G401 (cell line): Measurements from ENCODE around the gene ANXA2R. TPM values are rescaled to one million over a fixed set of nuclear protein-coding genes. Genes with fewer than 3 reads are reported as not detected.
"Not testable (repeated sequence)": the region's sequence is repeated elsewhere in the genome, so short reads cannot be mapped to it uniquely, and the experiment has no call there.

ENCODE experiments used
- DNase-seq: peaks from one replicate; pipeline ENCODE4 v3.0.0-alpha.2; 2015; ENCODE audit warnings: low spot score
- in situ Hi-C: cut with HindIII; loops from 2 replicates; pipeline ENCODE4 v1.10.0; 2016; ENCODE audit warnings: low sequenced_read_pairs, mixed read lengths
- total RNA-seq: library from RNA; depleted of rRNA; stranded (reverse); fragments of >200 nt; shearing (Covaris generic); gene quantifications from 2 replicates; pipeline ENCODE4 v1.2.3, GENCODE V29; 2014

The ANXA2R gene
- total RNA-seq, 1 experiment from 2014 or later = 1.3 TPM

- peak; percentile 8 for DNase-seq
- in situ Hi-C loops = no loop called here
Measured at GRCh38 chr5:43063721-43064171, 23.6 kb upstream of the ANXA2R start.

- in situ Hi-C loops = no loop called here
- DNase-seq = no peak
Measured at GRCh38 chr5:43061352-43062075, 21.4 kb upstream of the ANXA2R start.

GRCh38 chr5:43060020-43060419 is 19.9 kb upstream of the ANXA2R start:
- DNase-seq, in situ Hi-C loops: not testable (repeated sequence)

GRCh38 chr5:43055098-43055497 is 15.0 kb upstream of the ANXA2R start:
- in situ Hi-C loops, DNase-seq: not testable (repeated sequence)

- in situ Hi-C loops = no loop called here
- DNase-seq = no peak
Measured at GRCh38 chr5:43051684-43052083, 11.6 kb upstream of the ANXA2R start.

GRCh38 chr5:43050384-43050783 is 10.3 kb upstream of the ANXA2R start:
- in situ Hi-C loops = no loop called here
- no peak for DNase-seq

GRCh38 chr5:43049236-43049635 is 9.1 kb upstream of the ANXA2R start:
- DNase-seq = no peak
- in situ Hi-C loops = no loop called here

GRCh38 chr5:43046474-43046873 is 6.4 kb upstream of the ANXA2R start:
- in situ Hi-C loops = no loop called here
- DNase-seq = no peak

- no peak for DNase-seq
- in situ Hi-C loops = no loop called here
Measured at GRCh38 chr5:43045236-43045635, 5.1 kb upstream of the ANXA2R start.

- in situ Hi-C loops = no loop called here
- DNase-seq = no peak
Measured at GRCh38 chr5:43044181-43044914, 4.2 kb upstream of the ANXA2R start.

GRCh38 chr5:43043400-43043756 is 3.3 kb upstream of the ANXA2R start:
- DNase-seq = no peak
- in situ Hi-C loops = no loop called here

- DNase-seq = peak; percentile 43
- in situ Hi-C loops = no loop called here
Measured at GRCh38 chr5:43042626-43043399, 2.7 kb upstream of the ANXA2R start.

- DNase-seq = peak; percentile 46
- in situ Hi-C loops = no loop called here
Measured at GRCh38 chr5:43042176-43042625, 2.1 kb upstream of the ANXA2R start.

GRCh38 chr5:43041669-43042175 is 1.6 kb upstream of the ANXA2R start:
- peak; percentile 44 for DNase-seq
- in situ Hi-C loops = no loop called here

GRCh38 chr5:43041110-43041668 is 1.1 kb upstream of the ANXA2R start:
- in situ Hi-C loops = no loop called here
- DNase-seq = no peak

- in situ Hi-C loops = no loop called here
- DNase-seq = peak; percentile 44
Measured at GRCh38 chr5:43039471-43040286, 440 bp downstream of the ANXA2R start.

GRCh38 chr5:43039152-43039470 is 1.0 kb downstream of the ANXA2R start:
- in situ Hi-C loops = no loop called here
- no peak for DNase-seq

- in situ Hi-C loops = no loop called here
Measured at GRCh38 chr5:43038496-43038989, 1.6 kb downstream of the ANXA2R start.

More at GRCh38 chr5:43038496-43038989, 1.6 kb downstream of the ANXA2R start:
- no peak for DNase-seq
